ENCODE results near the gene LEUTX.
"Not testable (repeated sequence)": the region's sequence is repeated elsewhere in the genome, so short reads cannot be mapped to it uniquely, and the experiment has no call there.

The LEUTX gene

DNA sequence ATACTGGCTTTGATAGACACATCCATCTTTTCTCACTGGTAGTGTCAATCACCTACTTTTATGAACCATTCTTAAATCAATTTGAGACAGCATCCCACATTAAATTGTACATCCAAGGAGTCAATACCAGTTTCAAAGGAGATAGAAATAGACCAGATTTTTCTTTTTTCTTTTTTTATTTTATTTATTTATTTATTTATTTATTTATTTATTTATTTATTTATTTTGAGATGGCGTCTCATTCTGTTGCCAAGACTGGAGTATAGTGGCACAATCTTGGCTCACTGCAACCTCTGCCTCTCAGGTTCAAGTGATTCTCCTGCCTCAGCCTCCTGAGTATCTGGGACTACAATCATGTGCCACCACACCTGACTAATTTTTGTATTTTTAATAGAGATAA, 16.8 kb upstream of the LEUTX start:
- H3K79me2 ChIP-seq (ENCODE audit: control insufficient read depth, insufficient read depth, low read length); H3K4me1 ChIP-seq (ENCODE audit: control insufficient read depth, low read depth, low read length); H3K36me3 ChIP-seq (ENCODE audit: control insufficient read depth, insufficient read depth, low read length); H3K56ac ChIP-seq (ENCODE audit: low read length); DNase-seq; H3K23ac ChIP-seq (ENCODE audit: low read length); H3K27ac ChIP-seq (ENCODE audit: low read depth, low read length); H4K5ac ChIP-seq (ENCODE audit: low read length); H2AK5ac ChIP-seq (ENCODE audit: low read length); H3K9ac ChIP-seq (ENCODE audit: low read length); H3K18ac ChIP-seq (ENCODE audit: low read length); H3K4me3 ChIP-seq (ENCODE audit: low read length); H3K4me2 ChIP-seq (ENCODE audit: low read length); H2BK15ac ChIP-seq (replicated peaks; ENCODE audit: low read depth); H2BK120ac ChIP-seq (ENCODE audit: low read depth, low read length); H4K8ac ChIP-seq (ENCODE audit: low read depth, low read length); H3K4ac ChIP-seq (ENCODE audit: low read depth, low read length); H2BK5ac ChIP-seq (ENCODE audit: low read length); H3K27me3 ChIP-seq (ENCODE audit: insufficient read depth, low read length, poor library complexity); H3K79me1 ChIP-seq (ENCODE audit: low read length): not testable (repeated sequence)
- WGBS (ENCODE audit: extremely low coverage, insufficient coverage, low lambda C conversion rate), result no CpG with 5 or more reads among the region's 1 CpG

DNA sequence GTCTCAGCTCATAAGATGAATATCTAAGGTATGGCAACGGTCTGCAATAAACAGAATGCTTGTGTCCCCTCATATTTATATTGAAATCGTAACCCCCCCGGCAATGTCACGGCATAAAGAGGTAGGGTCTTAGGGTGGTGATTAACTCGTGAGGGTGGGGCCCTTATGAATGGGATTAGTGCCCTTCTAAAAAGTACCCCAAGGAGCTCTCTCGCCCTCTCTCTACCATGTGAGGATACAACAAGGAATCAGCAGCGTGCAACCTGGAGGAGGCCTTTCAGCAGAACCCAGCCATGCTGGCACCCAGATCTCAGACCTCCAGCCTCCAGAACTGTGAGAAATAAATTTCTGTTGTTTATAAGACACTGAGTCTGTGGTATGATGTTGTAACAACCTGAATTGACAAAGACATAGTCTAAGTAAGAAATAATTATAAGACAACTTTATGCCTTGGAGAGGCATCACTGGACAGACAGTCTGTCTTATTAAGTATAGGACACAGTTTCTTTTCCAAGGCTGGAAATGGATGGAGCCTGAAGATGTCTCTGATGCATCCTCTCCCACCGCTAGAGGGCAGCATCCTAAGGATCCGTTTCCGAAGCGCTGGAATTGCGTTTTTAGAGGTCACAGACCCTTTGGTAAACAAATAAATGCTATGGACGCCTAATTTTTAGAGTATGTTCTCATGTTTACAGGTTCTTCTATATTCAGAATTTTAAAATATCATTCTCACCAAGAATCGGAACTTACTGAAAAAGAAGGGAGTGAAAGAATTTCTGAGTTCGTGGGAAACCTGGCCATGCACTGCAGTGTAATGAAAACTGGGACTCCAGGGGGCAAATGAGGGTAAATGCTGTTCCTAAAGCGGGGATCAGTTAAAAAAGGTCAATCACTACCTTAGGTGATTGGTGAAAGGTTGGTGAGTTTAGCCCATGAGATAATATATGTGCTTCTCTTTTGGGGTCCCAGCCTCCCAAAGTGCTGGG, 13.3 kb upstream of the LEUTX start:
- Histone ChIP-seq H3K79me2 (ENCODE audit: control insufficient read depth, insufficient read depth, low read length) (no peaks in the 10 kb centered on the region), H3K4ac (ENCODE audit: low read depth, low read length) (no peak overlapping the region), H2BK15ac (replicated peaks; ENCODE audit: low read depth) (no peak overlapping the region), H4K8ac (ENCODE audit: low read depth, low read length) (no peak overlapping the region), H2AK5ac (ENCODE audit: low read length) (no peak overlapping the region), H3K27ac (ENCODE audit: low read depth, low read length) (no peak overlapping the region), H3K9ac (ENCODE audit: low read length) (no peak overlapping the region), H3K36me3 (ENCODE audit: control insufficient read depth, insufficient read depth, low read length) (no peaks in the 10 kb centered on the region), H3K4me2 (ENCODE audit: low read length) (no peak overlapping the region), H3K56ac (ENCODE audit: low read length) (no peak overlapping the region), H3K4me3 (ENCODE audit: low read length) (no peak overlapping the region), H2BK5ac (ENCODE audit: low read length) (no peak overlapping the region), H3K27me3 (ENCODE audit: insufficient read depth, low read length, poor library complexity) (no peaks in the 10 kb centered on the region), H3K23ac (ENCODE audit: low read length) (no peak overlapping the region), H3K79me1 (ENCODE audit: low read length) (no peaks in the 10 kb centered on the region), H4K5ac (ENCODE audit: low read length) (no peak overlapping the region), H3K4me1 (ENCODE audit: control insufficient read depth, low read depth, low read length) (no peaks in the 10 kb centered on the region), H3K18ac (ENCODE audit: low read length) (no peak overlapping the region), H2BK120ac (ENCODE audit: low read depth, low read length) (no peak overlapping the region)
- DNase-seq, result peak; percentile 67
- no CpG with 5 or more reads among the region's 16 CpGs for WGBS (ENCODE audit: extremely low coverage, insufficient coverage, low lambda C conversion rate)

DNA sequence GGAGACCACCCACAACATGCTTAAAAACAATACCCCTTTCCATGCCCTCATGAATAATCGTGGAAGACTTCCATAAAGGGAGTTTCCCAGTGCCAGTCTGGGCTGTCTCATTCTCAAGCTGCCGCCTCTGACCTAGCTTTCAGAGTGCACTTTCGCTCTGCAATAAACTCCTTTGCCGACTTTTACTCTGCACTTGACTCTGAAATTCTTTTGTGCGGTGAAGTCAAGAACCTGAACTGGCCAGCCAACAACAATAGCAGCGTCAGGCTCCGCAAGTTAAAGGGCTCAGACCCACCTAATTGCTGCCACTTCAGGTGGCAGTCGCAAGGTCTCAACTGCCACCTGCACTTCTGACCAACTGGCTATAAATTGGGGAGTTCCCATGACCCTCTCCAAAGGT, 10.3 kb upstream of the LEUTX start:
- Histone ChIP-seq H3K27ac (ENCODE audit: low read depth, low read length) (no peak overlapping the region), H2BK120ac (ENCODE audit: low read depth, low read length) (no peak overlapping the region), H3K4ac (ENCODE audit: low read depth, low read length) (no peak overlapping the region), H3K23ac (ENCODE audit: low read length) (no peak overlapping the region), H3K27me3 (ENCODE audit: insufficient read depth, low read length, poor library complexity) (no peaks in the 10 kb centered on the region), H3K79me2 (ENCODE audit: control insufficient read depth, insufficient read depth, low read length) (no peaks in the 10 kb centered on the region), H4K8ac (ENCODE audit: low read depth, low read length) (no peak overlapping the region), H3K9ac (ENCODE audit: low read length) (no peak overlapping the region), H3K4me1 (ENCODE audit: control insufficient read depth, low read depth, low read length) (no peaks in the 10 kb centered on the region), H2BK15ac (replicated peaks; ENCODE audit: low read depth) (no peak overlapping the region), H3K18ac (ENCODE audit: low read length) (no peak overlapping the region), H2AK5ac (ENCODE audit: low read length) (no peak overlapping the region), H4K5ac (ENCODE audit: low read length) (no peak overlapping the region), H3K36me3 (ENCODE audit: control insufficient read depth, insufficient read depth, low read length) (no peaks in the 10 kb centered on the region), H3K4me3 (ENCODE audit: low read length) (no peak overlapping the region), H3K79me1 (ENCODE audit: low read length) (no peaks in the 10 kb centered on the region), H2BK5ac (ENCODE audit: low read length) (no peak overlapping the region), H3K56ac (ENCODE audit: low read length) (no peak overlapping the region), H3K4me2 (ENCODE audit: low read length) (no peak overlapping the region)
- WGBS (ENCODE audit: extremely low coverage, insufficient coverage, low lambda C conversion rate), result no CpG with 5 or more reads among the region's 8 CpGs
- no peak for DNase-seq

DNA sequence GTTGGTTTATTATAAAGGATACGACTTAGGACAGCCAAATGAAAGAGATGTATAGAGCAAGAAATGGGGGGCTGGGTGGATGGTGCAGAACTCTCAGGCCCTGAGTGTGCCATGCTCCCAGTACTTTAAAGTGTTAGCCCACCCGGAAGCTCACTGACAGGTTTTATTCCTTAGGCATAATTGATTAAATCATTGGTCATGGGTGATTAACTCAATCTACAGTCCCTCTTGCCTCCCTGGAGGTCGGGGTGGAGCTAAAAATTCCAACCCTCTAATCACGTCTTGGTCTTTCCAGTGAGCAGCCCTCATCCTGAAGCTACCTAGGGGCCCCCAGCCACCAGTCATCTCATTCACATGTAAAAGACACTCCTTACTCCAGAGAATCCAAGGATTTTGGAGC, 9.9 kb upstream of the LEUTX start:
- H3K9ac ChIP-seq (ENCODE audit: low read length), result no peak overlapping the region
- H3K79me2 ChIP-seq (ENCODE audit: control insufficient read depth, insufficient read depth, low read length), result no peaks in the 10 kb centered on the region
- DNase-seq, result no peak
- H3K36me3 ChIP-seq (ENCODE audit: control insufficient read depth, insufficient read depth, low read length), result no peaks in the 10 kb centered on the region
- no peak overlapping the region for H2BK15ac ChIP-seq (replicated peaks; ENCODE audit: low read depth)
- H3K23ac ChIP-seq (ENCODE audit: low read length), result no peak overlapping the region
- no peak overlapping the region for H3K27ac ChIP-seq (ENCODE audit: low read depth, low read length)
- no peaks in the 10 kb centered on the region for H3K27me3 ChIP-seq (ENCODE audit: insufficient read depth, low read length, poor library complexity)
- no peak overlapping the region for H3K56ac ChIP-seq (ENCODE audit: low read length)
- no peak overlapping the region for H2AK5ac ChIP-seq (ENCODE audit: low read length)
- H3K4me2 ChIP-seq (ENCODE audit: low read length), result no peak overlapping the region
- H3K79me1 ChIP-seq (ENCODE audit: low read length), result no peaks in the 10 kb centered on the region
- no peak overlapping the region for H4K5ac ChIP-seq (ENCODE audit: low read length)
- H4K8ac ChIP-seq (ENCODE audit: low read depth, low read length), result no peak overlapping the region
- H3K4me3 ChIP-seq (ENCODE audit: low read length), result no peak overlapping the region
- no CpG with 5 or more reads among the region's 4 CpGs for WGBS (ENCODE audit: extremely low coverage, insufficient coverage, low lambda C conversion rate)
- H3K4me1 ChIP-seq (ENCODE audit: control insufficient read depth, low read depth, low read length), result no peaks in the 10 kb centered on the region
- H2BK5ac ChIP-seq (ENCODE audit: low read length), result no peak overlapping the region
- no peak overlapping the region for H3K18ac ChIP-seq (ENCODE audit: low read length)
- no peak overlapping the region for H3K4ac ChIP-seq (ENCODE audit: low read depth, low read length)
- no peak overlapping the region for H2BK120ac ChIP-seq (ENCODE audit: low read depth, low read length)

DNA sequence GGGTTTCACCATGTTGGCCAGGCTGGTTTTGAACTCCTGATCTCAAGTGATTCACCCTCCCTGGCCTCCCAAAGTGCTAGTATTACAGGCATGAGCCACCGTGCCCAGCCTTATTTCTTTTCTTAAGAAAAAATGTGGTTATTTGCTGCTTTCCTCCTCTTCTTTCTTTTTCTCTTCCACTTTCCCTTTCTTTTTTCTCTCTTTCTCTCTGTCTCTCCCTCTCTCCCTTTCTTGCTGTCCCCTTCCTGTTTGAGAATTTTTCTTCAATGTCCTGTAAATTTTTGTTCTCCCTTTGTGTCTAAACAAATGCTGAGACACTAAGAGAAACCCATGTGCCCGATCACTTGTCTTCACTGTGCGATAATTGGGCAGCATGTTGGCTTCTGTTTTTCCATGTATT, 2.2 kb downstream of the LEUTX start:
- WGBS (ENCODE audit: extremely low coverage, insufficient coverage, low lambda C conversion rate), result no CpG with 5 or more reads among the region's 3 CpGs
- no peak overlapping the region for H3K18ac ChIP-seq (ENCODE audit: low read length)
- no peaks in the 10 kb centered on the region for H3K79me2 ChIP-seq (ENCODE audit: control insufficient read depth, insufficient read depth, low read length)
- H3K4me1 ChIP-seq (ENCODE audit: control insufficient read depth, low read depth, low read length), result no peaks in the 10 kb centered on the region
- no peaks in the 10 kb centered on the region for H3K27me3 ChIP-seq (ENCODE audit: insufficient read depth, low read length, poor library complexity)
- no peak overlapping the region for H2BK5ac ChIP-seq (ENCODE audit: low read length)
- H4K8ac ChIP-seq (ENCODE audit: low read depth, low read length), result no peak overlapping the region
- H3K36me3 ChIP-seq (ENCODE audit: control insufficient read depth, insufficient read depth, low read length), result no peaks in the 10 kb centered on the region
- no peaks in the 10 kb centered on the region for H3K79me1 ChIP-seq (ENCODE audit: low read length)
- DNase-seq, result no peak
- no peak overlapping the region for H2BK15ac ChIP-seq (replicated peaks; ENCODE audit: low read depth)
- H3K4ac ChIP-seq (ENCODE audit: low read depth, low read length), result no peak overlapping the region
- no peak overlapping the region for H2AK5ac ChIP-seq (ENCODE audit: low read length)
- H3K4me2 ChIP-seq (ENCODE audit: low read length), result no peak overlapping the region
- no peak overlapping the region for H2BK120ac ChIP-seq (ENCODE audit: low read depth, low read length)
- no peak overlapping the region for H3K9ac ChIP-seq (ENCODE audit: low read length)
- H3K4me3 ChIP-seq (ENCODE audit: low read length), result no peak overlapping the region
- H3K27ac ChIP-seq (ENCODE audit: low read depth, low read length), result no peak overlapping the region
- H3K23ac ChIP-seq (ENCODE audit: low read length), result no peak overlapping the region
- no peak overlapping the region for H3K56ac ChIP-seq (ENCODE audit: low read length)
- no peak overlapping the region for H4K5ac ChIP-seq (ENCODE audit: low read length)

DNA sequence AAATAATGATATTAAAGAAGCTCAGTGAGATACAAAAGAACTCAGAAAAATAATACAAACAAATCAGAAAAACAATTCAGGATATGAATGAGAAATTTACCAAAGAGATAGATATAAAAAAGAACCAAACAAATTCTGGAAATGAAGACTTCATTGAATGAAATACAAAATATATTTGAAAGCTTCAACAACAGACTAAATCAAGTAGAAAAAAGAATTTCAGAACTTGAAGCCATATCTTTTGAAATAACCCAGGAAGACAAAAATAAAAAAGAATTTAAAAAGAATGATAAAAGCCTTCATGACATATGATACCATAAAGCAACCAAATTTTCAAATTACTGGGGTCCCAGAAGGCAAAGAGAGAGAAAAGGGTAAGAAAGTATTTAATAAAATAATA, 9.6 kb downstream of the LEUTX start:
- Histone ChIP-seq H3K4me1 (ENCODE audit: control insufficient read depth, low read depth, low read length) (no peaks in the 10 kb centered on the region), H3K79me1 (ENCODE audit: low read length) (no peaks in the 10 kb centered on the region), H4K8ac (ENCODE audit: low read depth, low read length) (no peak overlapping the region), H3K56ac (ENCODE audit: low read length) (no peak overlapping the region), H3K4me3 (ENCODE audit: low read length) (no peak overlapping the region), H3K79me2 (ENCODE audit: control insufficient read depth, insufficient read depth, low read length) (no peaks in the 10 kb centered on the region), H3K4me2 (ENCODE audit: low read length) (no peak overlapping the region), H3K4ac (ENCODE audit: low read depth, low read length) (no peak overlapping the region), H2BK120ac (ENCODE audit: low read depth, low read length) (no peak overlapping the region), H3K18ac (ENCODE audit: low read length) (no peak overlapping the region), H3K36me3 (ENCODE audit: control insufficient read depth, insufficient read depth, low read length) (no peaks in the 10 kb centered on the region), H2BK15ac (replicated peaks; ENCODE audit: low read depth) (no peak overlapping the region), H3K27me3 (ENCODE audit: insufficient read depth, low read length, poor library complexity) (no peaks in the 10 kb centered on the region), H3K9ac (ENCODE audit: low read length) (no peak overlapping the region), H2BK5ac (ENCODE audit: low read length) (no peak overlapping the region), H3K23ac (ENCODE audit: low read length) (no peak overlapping the region), H3K27ac (ENCODE audit: low read depth, low read length) (no peak overlapping the region), H4K5ac (ENCODE audit: low read length) (no peak overlapping the region), H2AK5ac (ENCODE audit: low read length) (no peak overlapping the region)
- DNase-seq, result no peak

Measured in mesendoderm (in vitro differentiated cells).